CD4-positive, alpha-beta T cell treated with Interleukin-4 for 1 hour (primary cell): Measurements from ENCODE around the gene F10.
"Not testable (repeated sequence)": the region's sequence is repeated elsewhere in the genome, so short reads cannot be mapped to it uniquely, and the experiment has no call there.

ENCODE experiments used
- DNase-seq, 2 donors: peaks; one replicate each; pipeline ENCODE4 v3.0.0-alpha.2; 2020 to 2022

F10 gene

GRCh38 chr13:113086991-113087922 is 35.3 kb upstream of the F10 start:
- DNase-seq, result no peak

GRCh38 chr13:113087923-113088690 is 34.5 kb upstream of the F10 start:
- DNase-seq, result no peak

- DNase-seq, result no peak
These were observed 33.9 kb upstream of the F10 start for GRCh38 chr13:113088691-113089020.

- no peak for DNase-seq
These were observed 32.7 kb upstream of the F10 start for GRCh38 chr13:113089693-113090414.

GRCh38 chr13:113090415-113090770 is 32.2 kb upstream of the F10 start:
- DNase-seq, result no peak

- DNase-seq, result no peak
These were observed 31.8 kb upstream of the F10 start for GRCh38 chr13:113090806-113091205.

GRCh38 chr13:113091211-113091771 is 31.3 kb upstream of the F10 start:
- no peak for DNase-seq

GRCh38 chr13:113091891-113092775 is 30.5 kb upstream of the F10 start:
- DNase-seq, result no peak

GRCh38 chr13:113092776-113093579 is 29.6 kb upstream of the F10 start:
- DNase-seq, result no peak

GRCh38 chr13:113093580-113094409 is 28.8 kb upstream of the F10 start:
- no peak for DNase-seq

GRCh38 chr13:113094410-113094800 is 28.2 kb upstream of the F10 start:
- no peak for DNase-seq

GRCh38 chr13:113095146-113096051 is 27.2 kb upstream of the F10 start:
- DNase-seq, result no peak

- DNase-seq, result no peak
These were observed 26.4 kb upstream of the F10 start for GRCh38 chr13:113096052-113096744.

GRCh38 chr13:113096745-113097305 is 25.8 kb upstream of the F10 start:
- DNase-seq, result no peak

GRCh38 chr13:113097651-113098050 is 24.9 kb upstream of the F10 start:
- DNase-seq, result no peak

GRCh38 chr13:113098162-113098732 is 24.4 kb upstream of the F10 start:
- no peak for DNase-seq

- no peak for DNase-seq
These were observed 23.5 kb upstream of the F10 start for GRCh38 chr13:113099142-113099541.

- not testable (repeated sequence) for DNase-seq
These were observed 20.3 kb upstream of the F10 start for GRCh38 chr13:113102302-113102701.
